Trophoblast cell (in vitro differentiated cells and primary cell): Measurements from ENCODE around the gene TEX22.

ENCODE experiments used
- DNase-seq, 2 donors: peaks; one replicate each; pipeline ENCODE4 v3.0.0-alpha.2; 2016
- H2AFZ ChIP-seq: 2 replicates; pipeline ENCODE4 v1.6.1; 2013; ENCODE audit warnings: low read length, moderate library complexity, mild to moderate bottlenecking; ENCODE audit not compliant: insufficient read depth, poor library complexity
- H2AK5ac ChIP-seq: 2 replicates; pipeline ENCODE4 v1.6.1; 2013; ENCODE audit warnings: mild to moderate bottlenecking, low read length
- H2BK120ac ChIP-seq: 2 replicates; pipeline ENCODE4 v1.6.1; 2013; ENCODE audit warnings: low read length, mild to moderate bottlenecking, moderate library complexity; ENCODE audit not compliant: insufficient read depth, poor library complexity
- H2BK12ac ChIP-seq: 2 replicates; pipeline ENCODE4 v1.6.1; 2013; ENCODE audit warnings: mild to moderate bottlenecking, low read length, moderate library complexity
- H2BK5ac ChIP-seq: 2 replicates; pipeline ENCODE4 v1.6.1; 2013; ENCODE audit warnings: low read length, low read depth, moderate library complexity, mild to moderate bottlenecking; ENCODE audit not compliant: poor library complexity
- H3K14ac ChIP-seq: 2 replicates; pipeline ENCODE4 v1.6.1; 2013; ENCODE audit warnings: mild to moderate bottlenecking, low read length
- H3K18ac ChIP-seq: 2 replicates; pipeline ENCODE4 v1.6.1; 2013; ENCODE audit warnings: mild to moderate bottlenecking, low read length
- H3K23ac ChIP-seq: 2 replicates; pipeline ENCODE4 v1.6.1; 2013; ENCODE audit warnings: low read length
- H3K27ac ChIP-seq: 2 replicates; pipeline ENCODE4 v1.5.1; 2013; ENCODE audit warnings: low read depth, mild to moderate bottlenecking, inconsistent platforms, low read length, moderate library complexity
- H3K27me3 ChIP-seq: 2 replicates; pipeline ENCODE4 v1.6.1; 2013; ENCODE audit warnings: inconsistent platforms, mild to moderate bottlenecking, low read length, moderate library complexity; ENCODE audit not compliant: insufficient read depth
- H3K36me3 ChIP-seq, 2 experiments: 1 replicate in 1 of 2; 2 replicates in 1 of 2; pipeline ENCODE4 v1.6.1; 2013; ENCODE audit warnings: low read length in 2 of 2, mild to moderate bottlenecking in 2 of 2, moderate library complexity in 1 of 2; ENCODE audit not compliant: insufficient read depth in 2 of 2, control insufficient read depth in 1 of 2
- H3K4ac ChIP-seq: 2 replicates; pipeline ENCODE4 v1.6.1; 2013; ENCODE audit warnings: low read depth, mild to moderate bottlenecking, low read length, moderate library complexity
- H3K4me1 ChIP-seq, 2 experiments: 1 replicate in 1 of 2; 2 replicates in 1 of 2; pipeline ENCODE4 v1.6.1; 2013; ENCODE audit warnings: low read length in 2 of 2, mild to moderate bottlenecking in 2 of 2, moderate library complexity in 1 of 2; ENCODE audit not compliant: insufficient read depth in 2 of 2, control insufficient read depth in 1 of 2
- H3K4me2 ChIP-seq: 2 replicates; pipeline ENCODE4 v1.6.1; 2013; ENCODE audit warnings: inconsistent platforms, mild to moderate bottlenecking, low read length, moderate library complexity
- H3K4me3 ChIP-seq: 2 replicates; pipeline ENCODE4 v1.5.1; 2013; ENCODE audit warnings: mild to moderate bottlenecking, low read depth, low read length, inconsistent platforms
- H3K79me1 ChIP-seq: one replicate; pipeline ENCODE4 v1.6.1; 2013; ENCODE audit warnings: low read length
- H3K79me2 ChIP-seq: 2 replicates; pipeline ENCODE4 v1.6.1; 2013; ENCODE audit warnings: low read length, mild to moderate bottlenecking; ENCODE audit not compliant: control insufficient read depth, insufficient read depth, poor library complexity
- H3K9ac ChIP-seq: 2 replicates; pipeline ENCODE4 v1.6.1; 2013; ENCODE audit warnings: mild to moderate bottlenecking, low read length
- H3K9me3 ChIP-seq: 2 replicates; pipeline ENCODE4 v1.6.1; 2013; ENCODE audit warnings: low read depth, mild to moderate bottlenecking, control low read depth, inconsistent platforms, low read length; ENCODE audit not compliant: insufficient read depth
- H4K12ac ChIP-seq: 2 replicates; pipeline ENCODE4 v1.6.1; 2013; ENCODE audit warnings: low read depth, mild to moderate bottlenecking, low read length, moderate library complexity
- H4K8ac ChIP-seq: 2 replicates; pipeline ENCODE4 v1.6.1; 2013; ENCODE audit warnings: low read depth, mild to moderate bottlenecking, low read length, moderate library complexity
- H4K91ac ChIP-seq: one replicate; pipeline ENCODE4 v1.6.1; 2013; ENCODE audit warnings: low read depth, mild to moderate bottlenecking, low read length, moderate library complexity
- WGBS: extraction: QIAGEN DNeasy Blood & Tissue Kit; methylation state at CpG from one replicate; pipeline ENCODE4 v1.1.7; 2013; ENCODE audit warnings: missing lambda C conversion rate; ENCODE audit not compliant: insufficient read length, insufficient coverage; ENCODE audit errors: extremely low coverage; 5-methylcytosine and 5-hydroxymethylcytosine counted together

The TEX22 gene

GRCh38 chr14:105442125-105442524 lies 43.8 kb downstream of the TEX22 start:
- WGBS: no CpG with 5 or more reads among the region's 17 CpGs
- H3K36me3 ChIP-seq: peaks cover 48% of the 10 kb centered on the region in 2 experiments
- no peak for DNase-seq
- H3K79me1 ChIP-seq: no peaks in the 10 kb centered on the region
- peaks cover 6% of the 10 kb centered on the region for H3K9me3 ChIP-seq
- H2BK12ac ChIP-seq: no peak overlapping the region
- H4K8ac ChIP-seq: no peak overlapping the region
- H3K4ac ChIP-seq: no peak overlapping the region
- H2BK5ac ChIP-seq: no peak overlapping the region
- H3K27ac ChIP-seq: no peak overlapping the region
- H2BK120ac ChIP-seq: no peak overlapping the region
- H3K23ac ChIP-seq: no peak overlapping the region
- no peak overlapping the region for H3K9ac ChIP-seq
- H3K27me3 ChIP-seq: no peaks in the 10 kb centered on the region
- H3K4me1 ChIP-seq: peaks cover 0 to 7% of the 10 kb centered on the region in 2 experiments
- H3K18ac ChIP-seq: no peak overlapping the region
- no peak overlapping the region for H2AFZ ChIP-seq
- no peak overlapping the region for H4K12ac ChIP-seq
- H3K14ac ChIP-seq: no peak overlapping the region
- peaks cover 3% of the 10 kb centered on the region for H3K79me2 ChIP-seq
- no peak overlapping the region for H3K4me3 ChIP-seq
- H4K91ac ChIP-seq: no peak overlapping the region
- H3K4me2 ChIP-seq: no peak overlapping the region
- no peak overlapping the region for H2AK5ac ChIP-seq

- Histone ChIP-seq H3K4me1 (peaks cover 0 to 7% of the 10 kb centered on the region in 2 experiments), H2BK5ac (no peak overlapping the region), H3K4ac (no peak overlapping the region), H4K12ac (no peak overlapping the region), H2AFZ (no peak overlapping the region), H3K14ac (no peak overlapping the region), H3K27ac (no peak overlapping the region), H3K79me2 (peaks cover 2% of the 10 kb centered on the region), H3K9me3 (peaks cover 6% of the 10 kb centered on the region), H3K4me2 (no peak overlapping the region), H3K27me3 (no peaks in the 10 kb centered on the region), H2BK120ac (no peak overlapping the region), H3K36me3 (peaks cover 48 to 49% of the 10 kb centered on the region in 2 experiments), H2BK12ac (no peak overlapping the region), H3K9ac (no peak overlapping the region), H4K8ac (no peak overlapping the region), H2AK5ac (no peak overlapping the region), H3K4me3 (peak overlapping the region; percentile 49), H4K91ac (no peak overlapping the region), H3K79me1 (no peaks in the 10 kb centered on the region), H3K18ac (no peak overlapping the region), H3K23ac (no peak overlapping the region)
- DNase-seq: no peak
- no CpG with 5 or more reads among the region's 12 CpGs for WGBS
These were observed 44.5 kb downstream of the TEX22 start for GRCh38 chr14:105442834-105443233.

GRCh38 chr14:105444859-105445258 lies 46.5 kb downstream of the TEX22 start:
- Histone ChIP-seq H2AK5ac (no peak overlapping the region), H3K23ac (no peak overlapping the region), H3K79me2 (no peaks in the 10 kb centered on the region), H3K27me3 (no peaks in the 10 kb centered on the region), H4K91ac (no peak overlapping the region), H3K4ac (no peak overlapping the region), H4K8ac (no peak overlapping the region), H3K9ac (no peak overlapping the region), H3K79me1 (no peaks in the 10 kb centered on the region), H2BK120ac (no peak overlapping the region), H3K9me3 (peaks cover 6% of the 10 kb centered on the region), H3K18ac (no peak overlapping the region), H3K4me2 (no peak overlapping the region), H3K27ac (no peak overlapping the region), H3K36me3 (peaks cover 49 to 50% of the 10 kb centered on the region in 2 experiments), H3K14ac (no peak overlapping the region), H4K12ac (no peak overlapping the region), H2AFZ (no peak overlapping the region), H2BK5ac (no peak overlapping the region), H3K4me3 (no peak overlapping the region), H2BK12ac (no peak overlapping the region), H3K4me1 (peaks cover 0 to 7% of the 10 kb centered on the region in 2 experiments)
- no CpG with 5 or more reads among the region's 17 CpGs for WGBS
- DNase-seq: no peak

- H4K12ac ChIP-seq: no peak overlapping the region
- peaks cover 53 to 54% of the 10 kb centered on the region in 2 experiments for H3K36me3 ChIP-seq
- no peak overlapping the region for H2BK5ac ChIP-seq
- H2BK12ac ChIP-seq: no peak overlapping the region
- H3K79me1 ChIP-seq: no peaks in the 10 kb centered on the region
- H3K9me3 ChIP-seq: peaks cover 6% of the 10 kb centered on the region
- no peak overlapping the region for H3K14ac ChIP-seq
- no peak overlapping the region for H3K9ac ChIP-seq
- no peak overlapping the region for H3K23ac ChIP-seq
- no peak overlapping the region for H2AK5ac ChIP-seq
- H3K4me2 ChIP-seq: no peak overlapping the region
- H3K4ac ChIP-seq: no peak overlapping the region
- peaks cover 0 to 7% of the 10 kb centered on the region in 2 experiments for H3K4me1 ChIP-seq
- H4K8ac ChIP-seq: no peak overlapping the region
- H3K79me2 ChIP-seq: no peaks in the 10 kb centered on the region
- no peak overlapping the region for H4K91ac ChIP-seq
- no peak overlapping the region for H2BK120ac ChIP-seq
- no CpG with 5 or more reads among the region's 24 CpGs for WGBS
- H3K27me3 ChIP-seq: no peaks in the 10 kb centered on the region
- no peak overlapping the region for H3K18ac ChIP-seq
- H2AFZ ChIP-seq: no peak overlapping the region
- DNase-seq: no peak
- H3K4me3 ChIP-seq: no peak overlapping the region
- H3K27ac ChIP-seq: no peak overlapping the region
These were observed 47.0 kb downstream of the TEX22 start for GRCh38 chr14:105445290-105445689.
